Epithelial cell of proximal tubule (primary cell): Measurements from ENCODE around the gene ARHGEF37. TPM values are rescaled to one million over a fixed set of nuclear protein-coding genes. Genes with fewer than 3 reads are reported as not detected.

Source experiments
- DNase-seq: peaks from one replicate; pipeline ENCODE4 v3.0.0-alpha.2; 2011; ENCODE audit warnings: low read depth
- H3K4me3 ChIP-seq: 2 replicates; pipeline ENCODE4 v1.5.1; 2011; ENCODE audit warnings: low read depth, mild to moderate bottlenecking, low read length
- total RNA-seq: library from RNA; depleted of rRNA; stranded (reverse); fragments of >200 nt; gene quantifications from 2 replicates; pipeline ENCODE4 v1.2.3, GENCODE V29; 2015
- TF ChIP-seq, protein P1 (sequence below): conservative IDR thresholded peaks from 2 replicates; pipeline ENCODE4 v1.5.1; 2012; ENCODE audit warnings: low read depth, mild to moderate bottlenecking, low read length

Gene ARHGEF37
- total RNA-seq, 1 donor from 2014 or later = 2.7 TPM

DNA sequence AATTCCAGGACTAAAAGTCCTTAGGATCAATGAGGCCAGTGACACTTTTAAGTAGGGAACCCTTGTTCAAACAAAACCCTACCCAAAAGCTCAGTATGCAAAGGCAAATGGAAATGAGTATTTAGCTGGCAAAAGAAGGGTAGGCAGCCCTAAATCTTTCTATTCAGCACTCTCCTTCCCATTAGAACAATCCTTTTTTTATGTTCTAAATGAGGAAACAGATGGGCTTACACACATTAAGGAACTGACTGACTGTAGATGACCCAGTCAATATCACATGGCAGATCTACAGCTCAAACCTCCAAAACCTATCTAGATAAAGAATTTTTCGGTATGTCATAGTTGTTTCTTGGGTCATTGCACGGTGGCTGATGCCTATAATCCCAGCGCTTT is 37.3 kb upstream of the ARHGEF37 start:
- TF ChIP-seq, protein P1, sequence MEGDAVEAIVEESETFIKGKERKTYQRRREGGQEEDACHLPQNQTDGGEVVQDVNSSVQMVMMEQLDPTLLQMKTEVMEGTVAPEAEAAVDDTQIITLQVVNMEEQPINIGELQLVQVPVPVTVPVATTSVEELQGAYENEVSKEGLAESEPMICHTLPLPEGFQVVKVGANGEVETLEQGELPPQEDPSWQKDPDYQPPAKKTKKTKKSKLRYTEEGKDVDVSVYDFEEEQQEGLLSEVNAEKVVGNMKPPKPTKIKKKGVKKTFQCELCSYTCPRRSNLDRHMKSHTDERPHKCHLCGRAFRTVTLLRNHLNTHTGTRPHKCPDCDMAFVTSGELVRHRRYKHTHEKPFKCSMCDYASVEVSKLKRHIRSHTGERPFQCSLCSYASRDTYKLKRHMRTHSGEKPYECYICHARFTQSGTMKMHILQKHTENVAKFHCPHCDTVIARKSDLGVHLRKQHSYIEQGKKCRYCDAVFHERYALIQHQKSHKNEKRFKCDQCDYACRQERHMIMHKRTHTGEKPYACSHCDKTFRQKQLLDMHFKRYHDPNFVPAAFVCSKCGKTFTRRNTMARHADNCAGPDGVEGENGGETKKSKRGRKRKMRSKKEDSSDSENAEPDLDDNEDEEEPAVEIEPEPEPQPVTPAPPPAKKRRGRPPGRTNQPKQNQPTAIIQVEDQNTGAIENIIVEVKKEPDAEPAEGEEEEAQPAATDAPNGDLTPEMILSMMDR = no peak
- DNase-seq = no peak
- H3K4me3 ChIP-seq = no peak overlapping the region

DNA sequence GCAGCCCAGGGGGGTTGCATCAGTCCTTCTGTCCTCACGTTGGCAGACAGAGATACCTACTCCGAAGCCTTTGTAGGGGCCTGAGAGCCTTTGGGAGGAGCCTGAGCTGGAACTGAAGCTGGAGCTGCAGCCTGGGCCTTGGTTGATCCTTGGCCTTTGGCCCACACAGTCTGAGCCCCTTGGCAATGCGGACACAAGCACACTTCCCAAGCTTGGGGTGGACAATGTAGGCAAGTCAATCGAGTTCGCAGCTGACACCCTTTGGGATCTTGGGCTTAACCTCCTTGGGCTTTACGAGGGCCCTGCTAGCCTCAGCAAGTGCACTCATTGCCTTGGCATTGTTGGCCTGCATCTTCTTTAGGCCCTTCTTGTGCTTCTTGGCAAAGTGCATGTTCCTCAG is 36.0 kb upstream of the ARHGEF37 start:
- DNase-seq = no peak

DNA sequence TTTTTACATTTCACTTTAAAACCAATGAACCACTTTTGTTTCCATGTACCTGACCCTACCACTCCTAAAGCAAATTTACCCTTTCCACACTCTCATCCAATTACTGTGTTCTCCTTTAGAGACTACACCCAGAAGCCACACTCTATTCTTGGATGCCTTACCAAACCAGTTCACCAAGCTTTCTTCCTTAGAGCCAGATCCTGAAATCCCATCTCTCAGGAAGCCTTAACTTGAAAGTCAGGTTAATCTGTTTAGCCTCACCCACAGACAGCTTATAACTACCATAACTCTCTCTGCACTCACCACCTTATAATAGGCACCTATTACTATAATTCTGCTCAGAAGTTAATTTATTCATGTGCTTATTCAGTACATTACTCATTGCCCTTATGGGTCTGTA is 34.3 kb upstream of the ARHGEF37 start:
- H3K4me3 ChIP-seq = peak overlapping the region; percentile 3
- DNase-seq = no peak
- TF ChIP-seq, protein P1 = no peak

More for the DNA sequence above, 36.0 kb upstream of the ARHGEF37 start:
- TF ChIP-seq, protein P1 = no peak
- no peak overlapping the region for H3K4me3 ChIP-seq

DNA sequence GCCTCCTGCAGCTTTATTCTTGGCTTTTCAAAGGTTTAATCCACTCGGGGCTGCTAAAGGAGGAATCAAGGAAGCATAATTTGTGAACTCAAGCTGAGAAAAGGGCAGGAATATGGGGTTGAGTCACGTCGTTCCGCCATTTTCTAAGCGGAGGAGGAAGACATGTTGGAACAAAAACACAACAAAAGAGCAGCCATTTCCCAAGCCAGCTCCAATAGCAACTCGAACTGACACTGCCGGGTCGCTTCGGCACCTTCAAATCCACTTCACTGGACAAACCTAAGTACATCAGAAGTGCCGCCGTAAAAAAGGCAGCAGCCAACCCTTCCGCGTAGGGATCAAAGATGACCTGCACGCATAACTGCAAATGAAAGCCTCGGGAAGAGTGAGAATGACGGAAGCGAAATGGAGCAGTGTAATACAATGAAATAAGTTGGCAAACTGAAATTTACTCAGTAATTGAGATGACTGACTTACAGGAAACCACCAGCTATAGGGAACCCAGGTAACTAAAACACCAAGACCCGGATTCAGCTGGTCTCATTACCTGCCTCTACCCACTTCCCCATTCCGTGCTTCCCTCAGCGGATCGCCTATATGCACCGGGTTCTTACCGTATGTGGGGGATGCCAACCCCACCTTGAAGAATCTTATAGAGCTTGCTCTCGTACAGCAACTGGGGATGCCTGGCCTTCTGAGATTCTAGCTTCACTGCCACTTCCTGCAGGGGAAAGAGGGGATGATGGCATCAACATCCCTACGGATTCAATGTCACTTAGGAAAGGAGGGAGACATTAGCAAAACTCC is 31.6 kb upstream of the ARHGEF37 start:
- DNase-seq = no peak
- peak overlapping the region; percentile 99 for H3K4me3 ChIP-seq
- TF ChIP-seq, protein P1 = no peak

DNA sequence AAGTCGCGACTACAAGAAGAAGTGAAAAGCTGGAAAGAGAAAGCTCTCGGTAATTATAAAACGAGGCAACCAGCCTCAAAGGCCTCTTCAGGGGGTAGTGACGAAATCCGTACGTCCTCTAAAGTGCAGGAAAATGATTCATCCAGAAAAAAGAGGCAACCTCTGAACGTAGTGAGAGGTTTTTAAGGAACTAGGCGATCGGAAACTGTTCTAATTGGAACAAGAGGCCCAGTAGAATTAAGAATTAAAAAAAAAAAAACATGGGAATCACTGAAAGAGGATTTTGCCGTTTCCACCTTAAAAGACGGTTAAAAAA is 31.1 kb upstream of the ARHGEF37 start:
- no peak for DNase-seq
- TF ChIP-seq, protein P1 = no peak
- peak overlapping the region; percentile 99 for H3K4me3 ChIP-seq

DNA sequence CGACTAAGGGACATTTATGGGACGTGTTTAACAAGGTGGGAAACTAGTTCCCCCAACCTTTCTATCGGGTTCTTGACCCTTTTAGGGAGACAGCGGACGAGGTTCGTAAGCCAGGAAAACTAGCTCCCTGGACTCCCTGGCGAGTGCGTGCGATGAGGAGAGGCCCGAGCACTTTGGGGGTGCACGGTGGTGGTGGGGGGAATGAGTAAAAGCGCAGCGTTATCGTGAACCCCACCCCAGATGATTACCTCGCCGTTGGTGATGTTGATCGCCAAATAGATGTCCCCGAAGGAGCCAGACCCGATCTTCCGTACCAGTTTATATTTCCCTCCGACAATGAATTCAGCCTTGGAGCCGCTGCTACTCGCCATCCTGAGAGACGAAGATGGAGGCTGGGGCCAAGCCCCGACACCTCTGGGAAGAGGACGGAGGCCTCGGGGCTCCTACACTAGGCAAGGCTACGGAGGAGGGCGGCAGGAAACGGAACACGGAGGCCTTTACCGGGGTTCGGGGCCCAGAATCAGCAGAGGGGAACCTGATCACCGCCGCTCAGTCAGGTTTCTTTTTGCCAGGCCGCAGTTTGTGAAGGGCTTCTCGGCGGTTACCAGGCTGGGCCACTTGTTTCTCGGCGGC is 30.6 kb upstream of the ARHGEF37 start:
- TF ChIP-seq, protein P1 = no peak
- peak overlapping the region; percentile 99 for H3K4me3 ChIP-seq
- no peak for DNase-seq
